Neuronal stem cell (in vitro differentiated cells): ENCODE measurements around the gene ACAP1.
A peak's percentile ranks its signal among the peaks of the same experiment; 100 is the strongest.

Source experiments
- DNase-seq: peaks from one replicate; pipeline ENCODE4 v3.0.0-alpha.2; 2013; ENCODE audit warnings: low spot score
- H2AFZ ChIP-seq: one replicate; pipeline ENCODE4 v1.6.1; 2013; ENCODE audit warnings: mild to moderate bottlenecking, low read length, inconsistent platforms
- H2AK5ac ChIP-seq: 2 replicates; pipeline ENCODE4 v1.6.1; 2013; ENCODE audit warnings: low read depth, mild to moderate bottlenecking, inconsistent platforms, low read length, moderate library complexity, mixed read lengths
- H2BK120ac ChIP-seq: 2 replicates; pipeline ENCODE4 v1.6.1; 2013; ENCODE audit warnings: low read depth, mild to moderate bottlenecking, inconsistent platforms, low read length, moderate library complexity, mixed read lengths
- H2BK12ac ChIP-seq: one replicate; pipeline ENCODE4 v1.6.1; 2013; ENCODE audit warnings: low read length, inconsistent platforms
- H2BK15ac ChIP-seq: 2 replicates; pipeline ENCODE4 v1.6.1; 2013; ENCODE audit warnings: mild to moderate bottlenecking, low read length, inconsistent platforms, mixed read lengths
- H2BK5ac ChIP-seq: one replicate; pipeline ENCODE4 v1.6.1; 2013; ENCODE audit warnings: inconsistent platforms, mild to moderate bottlenecking, low read length, moderate library complexity
- H3K14ac ChIP-seq: one replicate; pipeline ENCODE4 v1.6.1; 2013; ENCODE audit warnings: low read length, inconsistent platforms
- H3K18ac ChIP-seq: 2 replicates; pipeline ENCODE4 v1.6.1; 2013; ENCODE audit warnings: low read length, inconsistent platforms
- H3K23ac ChIP-seq: 2 replicates; pipeline ENCODE4 v1.6.1; 2013; ENCODE audit warnings: low read depth, mild to moderate bottlenecking, mixed read lengths, low read length, inconsistent platforms; ENCODE audit not compliant: poor library complexity
- H3K27ac ChIP-seq: replicated peaks from 3 replicates; pipeline ENCODE4 v1.5.1; 2013; ENCODE audit warnings: low read length, inconsistent platforms
- H3K27me3 ChIP-seq, 3 experiments: 2 replicates each; pipeline ENCODE4 v1.6.1; 2013; ENCODE audit warnings: low read length in 3 of 3, mild to moderate bottlenecking in 2 of 3, inconsistent platforms in 1 of 3, low read depth in 1 of 3, mixed read lengths in 1 of 3, moderate library complexity in 1 of 3; ENCODE audit not compliant: control insufficient read depth in 3 of 3, insufficient read depth in 3 of 3
- H3K36me3 ChIP-seq, 2 donors: replicated peaks in 1 of 2; 2 replicates each; pipeline ENCODE4 v1.6.1; 2013; ENCODE audit warnings: low read length in 2 of 2; ENCODE audit not compliant: control insufficient read depth in 2 of 2, insufficient read depth in 2 of 2
- H3K4ac ChIP-seq: 2 replicates; pipeline ENCODE4 v1.6.1; 2013; ENCODE audit warnings: inconsistent platforms, mild to moderate bottlenecking, low read length, moderate library complexity
- H3K4me1 ChIP-seq, 2 donors: 1 replicate in 1 of 2; 2 replicates in 1 of 2; pipeline ENCODE4 v1.6.1; 2013; ENCODE audit warnings: low read length in 2 of 2, low read depth in 1 of 2; ENCODE audit not compliant: control insufficient read depth in 2 of 2, insufficient read depth in 1 of 2
- H3K4me2 ChIP-seq: one replicate; pipeline ENCODE4 v1.6.1; 2013; ENCODE audit warnings: mild to moderate bottlenecking, low read length, inconsistent platforms; ENCODE audit not compliant: insufficient read depth, poor library complexity, severe bottlenecking
- H3K4me3 ChIP-seq, 2 donors: 2 replicates each; pipeline ENCODE4 v1.5.1; 2013; ENCODE audit warnings: low read length in 2 of 2, mild to moderate bottlenecking in 2 of 2, inconsistent platforms in 1 of 2, moderate library complexity in 1 of 2
- H3K79me1 ChIP-seq: one replicate; pipeline ENCODE4 v1.6.1; 2013; ENCODE audit warnings: low read depth, mild to moderate bottlenecking, inconsistent platforms, low read length, moderate library complexity
- H3K9ac ChIP-seq: one replicate; pipeline ENCODE4 v1.6.1; 2013; ENCODE audit warnings: mild to moderate bottlenecking, low read depth, low read length, inconsistent platforms; ENCODE audit not compliant: poor library complexity
- H3K9me3 ChIP-seq, 2 donors: replicated peaks in 1 of 2; 2 replicates each; pipeline versions ENCODE3 to v1.6.1; 2013; ENCODE audit warnings: low read length in 2 of 2, mild to moderate bottlenecking in 2 of 2, inconsistent platforms in 1 of 2, low read depth in 1 of 2, mixed read lengths in 1 of 2, moderate library complexity in 1 of 2; ENCODE audit not compliant: control insufficient read depth in 2 of 2, insufficient read depth in 1 of 2
- H4K8ac ChIP-seq: one replicate; pipeline ENCODE4 v1.6.1; 2013; ENCODE audit warnings: low read depth, mild to moderate bottlenecking, inconsistent platforms, low read length, moderate library complexity
- H4K91ac ChIP-seq: one replicate; pipeline ENCODE4 v1.6.1; 2013; ENCODE audit warnings: low read length, low read depth, mild to moderate bottlenecking, inconsistent platforms; ENCODE audit not compliant: poor library complexity
- WGBS, 2 donors: extraction: QIAGEN DNeasy Blood & Tissue Kit; methylation state at CpG; one replicate each; pipeline ENCODE4 v1.1.7; 2013; ENCODE audit warnings: missing lambda C conversion rate in 2 of 2, mixed read lengths in 1 of 2; ENCODE audit not compliant: insufficient read length in 2 of 2, insufficient replicate concordance in 1 of 2; ENCODE audit errors: extremely low coverage in 2 of 2; 5-methylcytosine and 5-hydroxymethylcytosine counted together

ACAP1 gene

GRCh38 chr17:7374353-7374752 lies 38.0 kb downstream of the ACAP1 start:
- no peak overlapping the region for H2AK5ac ChIP-seq
- H3K4me3 ChIP-seq = no peak overlapping the region
- H3K4ac ChIP-seq = no peak overlapping the region
- H3K18ac ChIP-seq = no peak overlapping the region
- no peaks in the 10 kb centered on the region for H3K79me1 ChIP-seq
- peaks cover 0 to 9% (median 0%) of the 10 kb centered on the region in 3 experiments for H3K27me3 ChIP-seq
- no CpG with 5 or more reads among the region's 2 CpGs for WGBS, 2 donors
- no peak overlapping the region for H4K91ac ChIP-seq
- no peaks in the 10 kb centered on the region for H3K4me1 ChIP-seq
- H2BK15ac ChIP-seq = no peak overlapping the region
- no peaks in the 10 kb centered on the region for H3K36me3 ChIP-seq
- no peak overlapping the region for H3K9ac ChIP-seq
- no peak overlapping the region for H2BK12ac ChIP-seq
- no peak overlapping the region for H3K4me2 ChIP-seq
- no peak overlapping the region for H3K27ac ChIP-seq
- H3K14ac ChIP-seq = peak overlapping the region; percentile 71
- DNase-seq = no peak
- no peak overlapping the region for H2BK5ac ChIP-seq
- H3K9me3 ChIP-seq = peaks cover 2 to 4% of the 10 kb centered on the region in 2 donors
- no peak overlapping the region for H4K8ac ChIP-seq
- no peak overlapping the region for H3K23ac ChIP-seq
- no peak overlapping the region for H2BK120ac ChIP-seq
- H2AFZ ChIP-seq = no peak overlapping the region

DNA sequence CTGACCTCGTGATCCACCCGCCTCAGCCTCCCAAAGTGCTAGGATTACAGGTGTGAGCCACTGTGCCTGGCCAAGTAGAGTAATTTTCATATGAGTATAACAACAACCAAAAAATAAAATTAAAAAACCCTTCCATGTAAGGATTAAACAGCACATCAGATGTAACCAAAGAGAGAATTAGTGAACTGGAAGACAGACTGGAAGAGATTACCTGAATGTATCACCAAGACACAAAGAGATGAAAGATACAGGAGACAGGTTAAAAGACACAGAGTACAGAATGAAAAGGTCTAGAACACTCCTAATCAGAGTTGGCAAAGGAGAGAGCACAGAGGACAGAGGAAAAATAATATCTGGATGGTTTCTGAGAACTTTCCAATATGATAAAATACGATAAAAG lies 42.8 kb downstream of the ACAP1 start:
- H2BK15ac ChIP-seq = no peak overlapping the region
- no peak for DNase-seq
- no peak overlapping the region for H3K27ac ChIP-seq
- no peak overlapping the region for H2AK5ac ChIP-seq
- H3K79me1 ChIP-seq = no peaks in the 10 kb centered on the region
- no peak overlapping the region for H4K8ac ChIP-seq
- H3K23ac ChIP-seq = no peak overlapping the region
- no peak overlapping the region for H2BK12ac ChIP-seq
- no peak overlapping the region for H4K91ac ChIP-seq
- H2AFZ ChIP-seq = no peak overlapping the region
- H3K4ac ChIP-seq = no peak overlapping the region
- H3K4me1 ChIP-seq = peaks cover 7 to 8% of the 10 kb centered on the region in 2 donors
- no peak overlapping the region for H2BK120ac ChIP-seq
- no peaks in the 10 kb centered on the region for H3K36me3 ChIP-seq
- peaks cover 11 to 17% of the 10 kb centered on the region in 2 donors for H3K9me3 ChIP-seq
- no CpG with 5 or more reads among the region's 3 CpGs for WGBS, 2 donors
- H3K4me2 ChIP-seq = no peak overlapping the region
- no peak overlapping the region for H3K14ac ChIP-seq
- no peak overlapping the region for H3K9ac ChIP-seq
- no peak overlapping the region for H3K4me3 ChIP-seq
- H3K27me3 ChIP-seq = peaks cover 3 to 49% (median 42%) of the 10 kb centered on the region in 3 experiments
- H2BK5ac ChIP-seq = no peak overlapping the region
- H3K18ac ChIP-seq = no peak overlapping the region

DNA sequence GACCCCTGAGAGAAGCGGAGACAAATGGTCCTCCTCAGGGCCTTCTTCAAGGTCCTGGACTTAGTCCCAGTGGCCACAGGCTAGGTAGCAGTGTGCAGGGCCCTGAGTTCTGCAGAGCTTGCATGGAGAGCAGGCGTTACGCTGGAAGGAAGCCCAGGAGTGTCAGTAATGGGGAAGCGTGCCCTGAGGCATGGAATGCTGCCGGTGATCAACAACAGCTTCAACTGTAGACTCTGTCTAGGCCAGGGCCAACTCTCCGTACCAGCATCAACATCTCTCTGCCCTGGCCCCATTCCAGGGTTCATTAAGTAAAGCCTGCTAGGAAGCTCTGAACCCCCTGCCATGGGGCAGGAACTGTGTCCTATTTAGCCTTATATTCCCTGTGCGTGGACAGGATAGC lies 44.0 kb downstream of the ACAP1 start:
- Histone ChIP-seq H3K4ac (no peak overlapping the region), H3K23ac (peak overlapping the region; percentile 91), H3K27me3 (peaks cover 3 to 56% (median 49%) of the 10 kb centered on the region in 3 experiments), H3K4me1 (peaks cover 8 to 10% of the 10 kb centered on the region in 2 donors), H2AFZ (peak overlapping the region; percentile 86), H3K18ac (peak overlapping the region; percentile 77), H2AK5ac (peak overlapping the region; percentile 1), H3K4me2 (no peak overlapping the region), H3K9me3 (peaks cover 11 to 17% of the 10 kb centered on the region in 2 donors), H2BK5ac (no peak overlapping the region), H2BK120ac (no peak overlapping the region), H2BK12ac (no peak overlapping the region), H4K91ac (no peak overlapping the region), H3K14ac (no peak overlapping the region), H3K27ac (no peak overlapping the region), H4K8ac (no peak overlapping the region), H2BK15ac (peak overlapping the region; percentile 91), H3K9ac (no peak overlapping the region), H3K36me3 (no peaks in the 10 kb centered on the region), H3K79me1 (no peaks in the 10 kb centered on the region), H3K4me3 (no peak overlapping the region)
- no peak for DNase-seq
- WGBS, 2 donors = no CpG with 5 or more reads among the region's 7 CpGs

DNA sequence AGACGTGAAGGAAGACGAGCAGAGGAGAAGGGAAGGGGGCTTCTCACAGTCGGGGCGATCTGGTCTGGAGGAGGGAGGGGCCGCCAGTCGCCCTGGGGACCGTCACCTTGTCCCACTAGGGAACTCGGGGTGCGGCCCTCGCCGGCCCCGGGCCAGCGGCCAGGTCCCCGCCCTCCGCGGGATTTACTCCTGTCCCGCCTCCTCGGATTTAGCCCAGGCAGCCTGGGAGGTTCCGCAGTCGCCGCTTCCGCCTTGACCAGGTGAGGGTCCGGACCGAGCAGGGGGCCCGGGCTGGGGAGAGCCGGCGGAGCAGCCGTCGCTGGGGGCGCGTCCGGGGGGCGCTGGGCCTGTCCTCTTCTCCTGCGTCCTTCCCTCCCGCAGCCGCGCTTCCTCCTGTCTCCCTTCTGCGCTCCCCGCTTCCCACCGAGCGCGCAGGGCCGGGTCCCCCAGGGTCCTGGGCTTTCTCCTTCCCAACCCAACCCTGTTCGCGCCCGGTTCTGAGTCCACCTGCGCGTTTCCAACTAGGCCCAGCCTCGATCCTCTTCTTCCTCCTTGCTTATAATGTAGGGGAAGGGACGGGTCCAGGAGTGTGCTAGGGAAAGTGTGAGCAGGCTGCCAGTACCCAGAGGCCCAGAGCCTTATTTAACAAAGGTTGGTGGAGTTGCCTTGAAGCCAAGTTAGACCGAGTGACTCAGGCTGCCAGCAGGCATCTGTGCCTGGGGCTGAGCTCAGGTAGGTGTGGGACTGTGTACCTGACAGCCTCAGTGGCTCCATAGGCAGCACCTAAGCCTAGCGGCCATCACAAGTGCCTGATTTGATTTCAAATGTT lies 44.7 kb downstream of the ACAP1 start, which contains the start of gene TNK1:
Gene TNK1 (plus strand): TSS at position 235 of the 829 bp plus-strand sequence. CDS start 1,838 bp downstream, outside the sequence.
- Histone ChIP-seq H2AFZ (peak within 1 kb of the TSS; percentile 86), H2BK5ac (no peak within 1 kb of the TSS), H3K79me1 (no peaks in the 10 kb centered on the region), H2BK15ac (peak within 1 kb of the TSS; percentile 91), H3K9me3 (peaks cover 11 to 17% of the 10 kb centered on the region in 2 donors), H4K8ac (no peak within 1 kb of the TSS), H3K4me2 (peak within 1 kb of the TSS; percentile 69), H4K91ac (no peak within 1 kb of the TSS), H3K4me1 (peaks cover 8 to 10% of the 10 kb centered on the region in 2 donors), H2BK12ac (no peak within 1 kb of the TSS), H3K36me3 (no peaks in the 10 kb centered on the region), H3K27me3 (peaks cover 3 to 56% (median 49%) of the 10 kb centered on the region in 3 experiments), H2BK120ac (peak within 1 kb of the TSS; percentile 97), H3K18ac (peak within 1 kb of the TSS; percentile 86), H2AK5ac (peak within 1 kb of the TSS; percentile 10), H3K23ac (peak within 1 kb of the TSS; percentile 91), H3K27ac (no peak within 1 kb of the TSS), H3K9ac (peak within 1 kb of the TSS; percentile 76), H3K4me3 (peak within 1 kb of the TSS in 1 of 2 donors; percentile 72), H3K14ac (no peak within 1 kb of the TSS), H3K4ac (no peak within 1 kb of the TSS)
- WGBS, 2 donors = no CpG with 5 or more reads among the region's 52 CpGs
- no peak for DNase-seq
